HG02571 (cell line): ENCODE data around the gene UBE2U.
"Not testable (repeated sequence)": the region's sequence is repeated elsewhere in the genome, so short reads cannot be mapped to it uniquely, and the experiment has no call there.

ENCODE experiments used
- ATAC-seq: cut with Tn5 transposase; IDR thresholded peaks from one replicate; pipeline ENCODE4 v1.9.1; 2021; ENCODE audit warnings: mild to moderate bottlenecking, moderate library complexity; ENCODE audit not compliant: unreplicated experiment

The UBE2U gene

GRCh38 chr1:64239519-64239918 is 36.1 kb downstream of the UBE2U start:
- not testable (repeated sequence) for ATAC-seq

- no peak for ATAC-seq
Measured at GRCh38 chr1:64240206-64240605, 36.8 kb downstream of the UBE2U start.

GRCh38 chr1:64241069-64241468 is 37.6 kb downstream of the UBE2U start:
- no peak for ATAC-seq

- no peak for ATAC-seq
Measured at GRCh38 chr1:64242895-64243756, 39.7 kb downstream of the UBE2U start.

- ATAC-seq: no peak
Measured at GRCh38 chr1:64243757-64244080, 40.3 kb downstream of the UBE2U start.

GRCh38 chr1:64245495-64245894 is 42.1 kb downstream of the UBE2U start:
- ATAC-seq: no peak

- no peak for ATAC-seq
Measured at GRCh38 chr1:64246294-64246917, 43.0 kb downstream of the UBE2U start.

- ATAC-seq: no peak
Measured at GRCh38 chr1:64248065-64248464, 44.6 kb downstream of the UBE2U start.

GRCh38 chr1:64250472-64250871 is 47.0 kb downstream of the UBE2U start:
- ATAC-seq: not testable (repeated sequence)

- no peak for ATAC-seq
Measured at GRCh38 chr1:64251971-64252370, 48.5 kb downstream of the UBE2U start.

- not testable (repeated sequence) for ATAC-seq
Measured at GRCh38 chr1:64257233-64257632, 53.8 kb downstream of the UBE2U start.

GRCh38 chr1:64258444-64258843 is 55.0 kb downstream of the UBE2U start:
- not testable (repeated sequence) for ATAC-seq

- no peak for ATAC-seq
Measured at GRCh38 chr1:64263335-64263734, 59.9 kb downstream of the UBE2U start.

GRCh38 chr1:64263856-64264255 is 60.4 kb downstream of the UBE2U start:
- ATAC-seq: no peak

GRCh38 chr1:64265141-64265540 is 61.7 kb downstream of the UBE2U start:
- no peak for ATAC-seq

- no peak for ATAC-seq
Measured at GRCh38 chr1:64266991-64267390, 63.6 kb downstream of the UBE2U start.

- no peak for ATAC-seq
Measured at GRCh38 chr1:64268653-64269557, 65.5 kb downstream of the UBE2U start.

- no peak for ATAC-seq
Measured at GRCh38 chr1:64269558-64269884, 66.1 kb downstream of the UBE2U start.

- ATAC-seq: no peak
Measured at GRCh38 chr1:64280001-64280400, 76.6 kb downstream of the UBE2U start.

GRCh38 chr1:64282351-64282750 is 78.9 kb downstream of the UBE2U start:
- no peak for ATAC-seq

GRCh38 chr1:64287071-64287470 is 83.6 kb downstream of the UBE2U start:
- ATAC-seq: no peak

GRCh38 chr1:64290420-64290819 is 87.0 kb downstream of the UBE2U start:
- no peak for ATAC-seq
